NCI-H82 (cell line): ENCODE data around the gene IRF2.
"Not testable (repeated sequence)": the region's sequence is repeated elsewhere in the genome, so short reads cannot be mapped to it uniquely, and the experiment has no call there.

Experiments
- DNase-seq: peaks from one replicate; lab custom pipeline; 2025; lab: John Stamatoyannopoulos, UW

The IRF2 gene

DNA sequence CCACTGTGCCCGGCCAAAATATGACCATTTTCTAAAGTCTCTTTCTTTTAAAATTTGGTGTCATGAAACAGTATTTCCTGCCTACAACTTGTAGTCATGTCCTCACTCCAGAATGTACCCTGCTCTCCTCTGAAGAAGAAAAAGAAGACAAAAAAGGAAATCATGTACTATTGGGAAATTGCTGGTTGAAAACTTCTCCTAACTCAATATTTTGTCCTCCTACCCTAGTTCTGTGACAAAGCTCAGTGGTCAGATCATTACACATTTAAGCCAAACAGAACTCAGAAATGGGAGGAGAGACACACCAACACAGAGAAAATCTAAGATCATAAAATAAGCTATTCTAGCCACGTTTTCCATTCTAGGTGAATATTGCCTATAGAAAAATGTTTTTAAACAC lies 127.7 kb downstream of the IRF2 start:
- DNase-seq: no peak

DNA sequence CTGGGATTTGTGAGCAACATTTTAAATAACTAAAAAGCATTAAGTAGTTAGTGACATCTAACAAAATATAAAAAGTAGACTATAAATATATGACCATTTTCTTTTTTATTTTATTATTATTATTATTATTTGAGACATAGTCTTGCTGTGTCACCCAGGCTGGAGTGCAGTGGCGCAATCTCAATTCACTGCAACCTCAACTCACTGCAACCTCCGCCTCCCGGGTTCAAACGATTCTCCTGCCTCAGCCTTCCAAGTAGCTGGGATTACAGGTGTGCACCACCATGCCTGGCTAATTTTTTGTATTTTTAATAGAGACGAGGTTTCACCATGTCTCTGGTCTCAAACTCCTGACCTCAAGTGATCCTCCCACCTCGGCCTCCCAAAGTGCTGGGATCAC lies 128.1 kb downstream of the IRF2 start:
- not testable (repeated sequence) for DNase-seq

DNA sequence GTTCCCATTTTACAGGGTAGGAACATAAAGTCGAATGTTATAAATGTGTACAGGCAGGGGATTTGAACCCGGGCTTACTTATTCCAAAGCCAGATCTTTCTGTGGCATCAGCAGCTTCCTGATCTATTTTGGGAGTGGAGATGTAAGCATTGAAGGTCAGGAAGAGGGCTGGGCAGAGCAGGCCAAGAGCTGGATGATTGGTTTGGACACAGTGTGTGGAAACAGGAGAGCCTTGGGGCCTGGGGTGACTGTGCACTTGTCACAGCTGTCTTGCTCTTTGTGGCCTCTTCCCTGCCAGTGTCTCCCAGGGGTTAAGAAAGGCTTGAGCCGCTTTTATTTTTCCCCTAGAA lies 128.8 kb downstream of the IRF2 start:
- no peak for DNase-seq

DNA sequence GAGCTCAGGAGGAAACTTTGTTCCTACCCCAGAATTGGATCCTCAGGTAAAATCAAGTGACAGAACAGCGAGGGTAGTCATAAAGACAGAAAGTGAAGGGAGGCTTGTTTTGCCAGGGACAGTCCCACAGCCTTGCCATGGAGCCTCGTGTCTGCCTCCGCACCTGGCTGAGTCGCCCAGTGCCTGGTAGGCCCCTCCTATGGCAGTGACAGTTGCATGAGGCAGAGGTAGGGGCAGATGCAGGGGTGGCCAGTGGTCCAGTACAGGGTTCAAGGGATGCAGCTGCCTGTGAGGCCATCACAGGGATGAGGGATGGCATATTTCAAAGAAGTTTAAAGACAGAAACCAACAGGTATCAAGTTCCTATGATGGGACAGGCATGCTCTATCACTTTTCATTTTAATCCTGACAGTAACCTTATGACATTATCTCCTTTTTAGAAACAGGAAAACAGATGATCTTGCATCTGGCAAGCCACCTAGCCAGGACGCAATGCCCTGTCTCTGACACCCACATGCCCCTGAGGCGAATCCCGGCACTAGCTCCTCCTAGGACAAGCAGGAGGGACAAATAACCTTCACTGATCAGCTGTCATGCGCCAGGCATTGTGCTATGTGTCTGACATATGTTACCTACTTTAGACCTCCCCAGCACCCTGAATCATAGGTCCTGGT lies 129.3 kb downstream of the IRF2 start:
- DNase-seq: no peak

DNA sequence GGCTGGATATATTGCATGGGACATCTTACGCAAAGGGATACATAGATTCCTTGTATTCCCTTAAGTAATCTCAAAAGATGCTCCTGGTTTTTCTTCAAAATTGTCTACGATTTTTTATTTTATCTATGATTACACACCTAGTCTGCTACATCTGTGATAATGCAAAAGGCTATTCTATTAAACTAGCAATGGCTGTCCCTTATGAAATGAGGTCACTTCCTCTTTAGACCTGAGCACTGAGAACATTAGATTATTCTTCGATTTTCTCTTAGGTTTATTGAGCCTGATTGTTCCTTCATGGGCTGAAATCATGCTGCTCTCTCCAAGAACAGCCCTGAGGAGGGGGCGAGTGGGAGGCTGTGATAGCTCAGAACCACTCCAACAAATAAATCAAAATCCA lies 129.9 kb downstream of the IRF2 start:
- DNase-seq: no peak

DNA sequence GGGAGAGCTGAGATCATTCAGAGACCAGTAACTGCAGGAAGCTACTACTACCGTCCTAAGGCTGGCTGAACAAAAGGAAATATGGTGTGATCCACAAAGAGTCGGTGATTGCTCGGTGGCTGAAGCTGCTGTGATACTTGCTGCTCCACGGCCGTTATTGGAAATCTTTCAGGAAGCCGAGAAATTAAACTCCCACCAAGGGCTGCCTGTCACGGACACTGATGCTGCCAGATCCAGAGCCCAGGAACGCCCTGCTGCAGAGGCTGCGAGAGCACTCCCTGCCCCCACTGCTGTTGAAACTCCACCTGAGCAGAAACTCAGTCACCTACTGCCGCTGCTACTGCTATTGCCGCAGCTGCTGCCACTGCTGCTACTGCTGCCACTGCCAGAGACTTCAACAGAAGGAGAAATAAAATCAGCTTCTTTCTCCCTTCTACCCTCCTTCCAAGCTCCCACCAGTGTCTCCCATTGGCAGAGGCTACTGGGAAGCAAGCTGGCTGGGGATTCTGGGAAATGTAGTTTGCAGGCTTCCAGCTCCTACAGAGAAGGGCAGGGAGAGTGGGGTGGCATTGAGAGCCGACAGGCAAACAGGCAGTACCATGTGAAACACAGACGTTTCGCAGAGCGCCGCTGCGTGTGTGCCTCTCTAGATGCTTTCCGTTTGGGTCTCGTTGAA lies 130.7 kb downstream of the IRF2 start:
- peak; percentile 84 for DNase-seq

DNA sequence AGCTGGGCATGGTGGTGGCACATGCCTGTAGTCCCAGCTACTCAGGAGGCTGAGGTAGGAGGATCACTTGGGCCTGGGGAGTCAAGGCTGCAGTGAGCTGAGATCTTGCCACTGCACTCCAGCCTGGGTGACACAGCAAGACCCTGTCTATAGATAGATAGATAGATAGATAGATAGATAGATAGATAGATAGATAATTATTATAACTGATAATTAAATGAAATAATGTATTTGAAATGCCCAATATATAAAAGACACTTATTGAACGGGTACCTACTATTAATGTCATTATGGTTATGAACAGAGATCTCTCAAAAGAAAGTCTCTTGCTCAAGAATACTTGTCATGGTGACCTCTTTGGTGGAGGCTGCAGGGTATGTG lies 131.5 kb downstream of the IRF2 start:
- DNase-seq: not testable (repeated sequence)

DNA sequence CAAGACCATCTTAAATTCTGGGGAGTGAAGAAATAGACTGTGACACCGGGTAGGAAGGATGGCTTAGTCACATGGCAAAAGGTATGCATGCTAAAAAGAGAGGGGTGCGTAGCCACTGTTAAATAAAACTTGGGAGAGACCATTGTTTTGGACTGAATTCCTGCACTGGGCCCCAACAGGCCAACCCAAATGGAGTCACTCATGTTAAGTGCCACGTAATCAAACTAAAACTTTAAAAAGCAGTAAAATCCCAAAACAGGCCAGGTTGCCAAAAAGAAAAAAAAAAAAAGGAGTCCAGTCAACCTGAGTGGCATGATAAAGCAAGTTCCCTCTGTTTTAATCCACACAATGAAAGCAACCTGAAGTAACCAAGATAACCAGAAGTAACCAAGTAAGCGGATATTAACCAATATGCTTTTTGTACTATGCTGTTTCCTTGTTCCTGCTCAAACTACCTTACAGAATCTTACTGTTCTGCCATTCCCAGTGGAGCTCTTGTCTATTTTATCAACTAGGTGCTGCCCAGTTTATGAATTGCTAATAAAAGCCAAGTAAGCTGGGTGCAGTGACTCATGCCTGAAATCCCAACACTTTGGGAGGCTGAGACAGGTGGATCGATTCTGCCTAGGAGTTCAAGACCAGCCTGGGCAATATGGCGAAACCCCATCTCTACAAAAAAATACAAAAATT lies 132.0 kb downstream of the IRF2 start:
- no peak for DNase-seq

DNA sequence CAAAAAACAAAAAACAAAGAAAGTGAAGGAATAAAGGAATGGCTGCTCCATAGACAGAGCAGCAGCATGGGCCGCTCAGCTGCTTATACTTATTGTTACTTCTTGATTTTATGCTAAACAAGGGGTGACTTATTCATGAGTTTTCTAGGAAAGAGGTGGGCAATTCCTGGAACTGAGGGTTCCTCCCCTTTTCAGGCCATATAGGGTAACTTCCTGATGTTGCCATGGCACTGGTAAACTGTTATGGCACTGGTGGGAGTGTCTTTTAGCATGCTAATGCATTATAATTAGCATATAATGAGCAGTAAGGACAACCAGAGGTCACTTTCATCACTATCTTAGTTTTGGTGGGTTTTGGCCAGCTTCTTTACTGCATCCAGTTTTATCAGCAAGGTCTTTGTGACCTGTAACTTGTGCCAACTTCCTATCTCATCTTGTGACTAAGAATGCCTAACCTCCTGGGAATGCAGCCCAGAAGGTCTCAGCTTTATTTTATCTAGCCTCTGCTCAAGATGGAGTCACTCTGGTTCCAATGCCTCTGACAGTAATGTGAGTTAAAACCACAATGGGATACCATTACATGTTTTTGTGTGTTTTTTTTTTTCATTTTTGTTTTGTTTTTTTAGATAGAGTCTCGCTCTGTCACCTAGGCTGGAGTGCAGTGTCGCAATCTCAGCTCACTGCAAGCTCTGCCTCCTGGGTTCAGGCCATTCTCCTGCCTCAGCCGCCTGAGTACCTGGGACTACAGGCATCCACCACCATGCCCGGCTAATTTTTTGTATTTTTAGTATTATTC lies 134.8 kb downstream of the IRF2 start:
- not testable (repeated sequence) for DNase-seq

DNA sequence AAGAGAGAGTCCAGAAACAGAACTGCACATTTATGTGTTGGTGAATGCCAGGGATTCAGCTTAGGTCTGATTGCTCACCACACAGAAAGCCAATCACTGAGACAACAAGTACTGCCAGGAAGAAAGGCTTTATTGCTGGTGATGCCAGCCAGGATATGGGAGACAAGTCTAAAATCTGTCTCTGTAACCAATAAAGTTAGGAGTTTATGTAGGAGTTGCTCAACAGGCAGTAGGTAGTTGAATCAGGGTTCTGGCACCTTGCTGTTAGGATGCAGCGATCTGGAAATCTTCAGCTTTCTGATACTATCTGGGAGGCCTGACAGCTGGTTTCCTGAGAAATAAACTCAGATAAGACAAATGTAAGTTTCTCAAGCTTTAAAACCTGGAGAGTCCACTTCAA lies 136.4 kb downstream of the IRF2 start:
- DNase-seq: no peak
